Measurements from ENCODE around the gene COLQ.

GRCh38 chr3:15476378-15476777 is 45.1 kb downstream of the COLQ start:
- TF ChIP-seq EZH2 (IDR thresholded peaks at IDR 0.05; ENCODE audit: borderline replicate concordance, low read depth, low read length, severe bottlenecking): no peak
- TF ChIP-seq CTCF (IDR thresholded peaks at IDR 0.05; ENCODE audit: borderline replicate concordance, extremely low read depth, low read length, poor library complexity, severe bottlenecking): no peak
